Measurements from ENCODE around the gene ELAVL2.

GRCh38 chr9:23801523-23801922 lies 24.5 kb downstream of the ELAVL2 start:
- TF ChIP-seq CTCF (IDR thresholded peaks at IDR 0.05) (no peak), POLR2A (IDR thresholded peaks at IDR 0.05) (no peak)
